OCI-LY7 (cell line): ENCODE data around the gene PROSER1.

Source experiments
- CTCF ChIP-seq: fragments of 200-600 bp; sonication (generic); conservative IDR thresholded peaks from 2 replicates; pipeline ENCODE4 v1.5.1; 2014; ENCODE audit warnings: mild to moderate bottlenecking, antibody characterized with exemption, low read length, moderate library complexity, mixed read lengths
- EZH2phosphoT487 ChIP-seq: fragments of 200-600 bp; sonication (generic); IDR thresholded peaks from 2 replicates; pipeline ENCODE4 v1.6.1; 2018; ENCODE audit warnings: low read depth, borderline replicate concordance, mild to moderate bottlenecking, mixed run types, antibody characterized with exemption, low read length, moderate library complexity, mixed read lengths

GRCh38 chr13:38980750-38981078 lies 57.2 kb downstream of the PROSER1 start:
- TF ChIP-seq EZH2phosphoT487 (no peak), CTCF (no peak)
